Measurements from ENCODE around the gene CMC2. TPM values are rescaled to one million over a fixed set of nuclear protein-coding genes. Genes with fewer than 3 reads are reported as not detected.

CMC2 gene
- total RNA-seq, 1 donor from 2014 or later = 136 TPM

GRCh38 chr16:80984124-80984892 lies 22.4 kb downstream of the CMC2 start:
- H3K9me3 ChIP-seq (replicated peaks) = no peaks in the 10 kb centered on the region
- no peak overlapping the region for H3K27ac ChIP-seq (replicated peaks)
- no peak for DNase-seq
- H3K27me3 ChIP-seq (ENCODE audit: low read depth) = no peaks in the 10 kb centered on the region
- no peak overlapping the region for H3K4me3 ChIP-seq
- intact Hi-C loops (cut with micrococcal nuclease) = no loop called here
- peaks cover 28% of the 10 kb centered on the region for H3K4me1 ChIP-seq
- peaks cover 8% of the 10 kb centered on the region for H3K36me3 ChIP-seq
- TF ChIP-seq CTCF (IDR thresholded peaks at IDR 0.05; ENCODE audit: borderline replicate concordance) = no peak

GRCh38 chr16:80982646-80983045 lies 24.0 kb downstream of the CMC2 start:
- peaks cover 24% of the 10 kb centered on the region for H3K36me3 ChIP-seq
- H3K9me3 ChIP-seq (replicated peaks) = no peaks in the 10 kb centered on the region
- peaks cover 26% of the 10 kb centered on the region for H3K4me1 ChIP-seq
- TF ChIP-seq CTCF (IDR thresholded peaks at IDR 0.05; ENCODE audit: borderline replicate concordance) = no peak
- H3K4me3 ChIP-seq = no peak overlapping the region
- H3K27ac ChIP-seq (replicated peaks) = no peak overlapping the region
- DNase-seq = no peak
- intact Hi-C loops (cut with micrococcal nuclease) = no loop called here
- H3K27me3 ChIP-seq (ENCODE audit: low read depth) = no peaks in the 10 kb centered on the region

- peaks cover 10% of the 10 kb centered on the region for H3K4me1 ChIP-seq
- intact Hi-C loops (cut with micrococcal nuclease) = no loop called here
- TF ChIP-seq CTCF (IDR thresholded peaks at IDR 0.05; ENCODE audit: borderline replicate concordance) = no peak
Measured at GRCh38 chr16:80981103-80981502, 25.6 kb downstream of the CMC2 start.

GRCh38 chr16:80976946-80977345 lies 29.7 kb downstream of the CMC2 start:
- no peaks in the 10 kb centered on the region for H3K9me3 ChIP-seq (replicated peaks)
- intact Hi-C loops (cut with micrococcal nuclease) = no loop called here
- H3K36me3 ChIP-seq = peaks cover 31% of the 10 kb centered on the region
- peaks cover 23% of the 10 kb centered on the region for H3K4me1 ChIP-seq
- H3K27ac ChIP-seq (replicated peaks) = no peak overlapping the region
- DNase-seq = no peak
- no peaks in the 10 kb centered on the region for H3K27me3 ChIP-seq (ENCODE audit: low read depth)
- H3K4me3 ChIP-seq = no peak overlapping the region
- no peak for TF ChIP-seq CTCF (IDR thresholded peaks at IDR 0.05; ENCODE audit: borderline replicate concordance)

More at GRCh38 chr16:80981103-80981502, 25.6 kb downstream of the CMC2 start:
- Histone ChIP-seq H3K36me3 (peaks cover 27% of the 10 kb centered on the region), H3K9me3 (replicated peaks) (no peaks in the 10 kb centered on the region), H3K27ac (replicated peaks) (no peak overlapping the region), H3K27me3 (ENCODE audit: low read depth) (no peaks in the 10 kb centered on the region), H3K4me3 (no peak overlapping the region)
- DNase-seq = no peak

GRCh38 chr16:80974649-80975376 lies 31.9 kb downstream of the CMC2 start:
- H3K27me3 ChIP-seq (ENCODE audit: low read depth) = no peaks in the 10 kb centered on the region
- DNase-seq = no peak
- no peaks in the 10 kb centered on the region for H3K9me3 ChIP-seq (replicated peaks)
- TF ChIP-seq CTCF (IDR thresholded peaks at IDR 0.05; ENCODE audit: borderline replicate concordance) = no peak
- intact Hi-C loops (cut with micrococcal nuclease) = no loop called here
- H3K4me3 ChIP-seq = no peak overlapping the region
- H3K4me1 ChIP-seq = peaks cover 13% of the 10 kb centered on the region
- peak overlapping the region; percentile 50 for H3K27ac ChIP-seq (replicated peaks)
- peaks cover 29% of the 10 kb centered on the region for H3K36me3 ChIP-seq
